ENCODE measurements around the gene DCUN1D3.
"Not testable (repeated sequence)": the region's sequence is repeated elsewhere in the genome, so short reads cannot be mapped to it uniquely, and the experiment has no call there.

DNA sequence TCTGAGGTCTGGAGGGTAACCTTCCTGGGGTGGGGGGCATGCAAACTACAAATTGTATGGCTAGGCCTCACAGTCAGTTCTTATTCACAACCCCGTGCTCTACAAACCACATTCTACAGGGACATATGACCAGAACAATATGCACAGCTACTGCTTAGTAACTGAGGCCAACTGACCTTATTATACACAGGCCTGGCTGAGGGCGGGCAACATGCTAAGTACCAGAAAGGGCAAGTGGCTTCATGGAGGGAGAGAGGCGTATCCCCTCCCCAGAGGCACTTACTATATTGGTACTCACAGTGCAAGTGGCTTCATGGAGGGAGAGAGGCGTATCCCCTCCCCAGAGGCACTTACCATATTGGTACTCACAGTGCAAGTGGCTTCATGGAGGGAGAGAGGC is 39.2 kb downstream of the DCUN1D3 start:
- not testable (repeated sequence) for TF ChIP-seq TP53 (CRISPR knock-in tag; IDR thresholded peaks at IDR 0.05); RCOR1 (IDR thresholded peaks at IDR 0.05; ENCODE audit: low read depth, low read length); CHD4 (IDR thresholded peaks at IDR 0.05; ENCODE audit: borderline replicate concordance)
